DMS79 treated with DMSO at 0.1 percent for 48 hours (cell line): ENCODE results near the gene KCNK7.

Experiments used
- DNase-seq: peaks from one replicate; lab custom pipeline; 2025; lab: John Stamatoyannopoulos, UW

KCNK7 gene

DNA sequence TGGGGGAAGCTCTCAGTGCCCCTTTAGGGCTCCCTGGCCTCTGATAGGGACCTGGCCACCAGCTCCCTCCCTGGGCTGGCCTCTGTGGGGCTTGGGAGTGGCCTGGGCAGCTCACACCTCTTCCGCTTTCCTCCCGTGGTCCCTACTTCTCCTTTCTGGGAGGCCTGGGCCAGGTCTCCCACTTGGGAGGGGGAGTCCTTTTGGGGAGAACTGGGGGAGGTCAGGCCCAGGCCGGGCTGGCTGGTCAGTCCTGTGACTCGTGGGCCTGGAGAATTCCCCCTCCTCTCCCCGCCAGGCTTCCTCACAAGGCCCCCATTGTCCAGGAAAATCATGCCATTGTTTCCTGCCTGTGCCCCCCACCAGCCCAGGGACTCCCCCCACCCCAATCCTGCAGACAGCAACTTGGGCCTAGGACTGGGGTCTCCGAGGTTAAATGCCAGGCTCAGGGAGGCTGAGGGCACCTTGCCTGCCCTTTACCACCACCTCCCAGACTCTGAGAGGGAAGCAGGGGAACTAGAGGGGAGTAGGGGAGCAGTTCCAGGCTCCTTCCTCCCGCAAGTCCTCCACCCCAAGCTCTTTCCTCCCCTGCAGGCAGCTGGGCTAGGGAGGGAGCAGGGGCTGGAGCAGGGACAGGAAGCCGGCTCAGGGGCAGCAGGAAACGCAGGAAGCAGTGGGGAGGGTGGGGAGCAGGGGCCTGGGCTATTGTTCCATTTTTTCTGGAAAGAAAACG, 15.6 kb upstream of the KCNK7 start:
- DNase-seq, result no peak

DNA sequence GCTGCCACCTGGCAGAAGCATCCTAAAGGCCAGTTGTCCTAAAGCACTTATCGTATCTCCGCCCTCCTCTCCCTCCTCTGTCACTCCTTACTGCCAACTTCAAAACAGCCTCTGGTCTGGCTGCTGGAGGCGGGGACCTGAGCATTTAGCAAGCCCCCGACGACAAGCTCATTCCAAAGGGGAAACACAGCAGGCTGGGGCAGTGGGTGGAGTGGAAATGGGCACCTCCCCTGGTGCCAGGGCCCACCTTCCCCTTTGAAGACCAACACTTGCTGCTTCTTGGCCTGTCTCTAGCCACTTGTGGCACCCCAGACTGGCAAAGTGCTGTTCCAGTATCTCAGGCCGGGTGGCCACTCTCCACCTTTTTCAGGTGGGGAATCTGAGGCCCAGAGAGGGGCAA, 14.8 kb upstream of the KCNK7 start:
- no peak for DNase-seq

DNA sequence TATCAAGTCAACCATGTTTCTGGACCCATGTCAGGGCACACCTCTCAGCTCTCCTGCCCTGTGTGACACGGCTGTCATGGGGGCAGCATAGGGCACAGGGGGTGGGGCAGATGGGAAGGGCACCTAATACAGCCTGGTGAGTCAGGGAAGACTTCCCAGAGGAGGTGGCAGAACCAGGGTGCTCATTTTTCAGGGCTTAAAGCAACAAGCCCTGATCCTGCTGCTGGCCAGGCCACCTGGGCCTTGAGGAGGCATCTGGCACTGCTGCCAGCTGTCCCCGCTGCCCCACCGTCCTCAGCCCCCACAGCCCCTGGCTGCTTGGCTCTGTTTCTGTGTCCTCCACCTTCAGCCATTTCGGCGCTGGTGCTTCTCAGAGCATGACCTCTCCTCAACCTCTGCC, 14.1 kb upstream of the KCNK7 start:
- no peak for DNase-seq

DNA sequence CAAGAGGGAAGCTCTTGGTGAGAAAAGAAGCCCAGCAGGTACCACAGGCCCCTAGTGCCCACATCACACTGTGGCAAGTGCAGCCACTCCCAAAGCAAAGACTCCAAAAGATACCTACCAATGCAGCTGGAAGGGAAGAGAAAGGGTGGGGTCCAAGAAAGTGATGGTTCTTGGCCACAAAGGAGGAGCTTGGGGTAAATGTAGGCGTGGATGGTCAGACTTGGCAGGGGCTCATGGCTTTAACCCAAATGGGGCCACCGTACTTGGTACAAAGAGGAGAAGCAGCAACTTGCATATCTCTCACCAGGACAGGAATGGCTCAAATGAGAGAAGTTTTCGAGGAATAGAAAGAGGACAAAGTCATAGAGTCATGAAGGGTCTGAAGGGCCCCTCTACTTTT, 13.6 kb upstream of the KCNK7 start:
- no peak for DNase-seq

DNA sequence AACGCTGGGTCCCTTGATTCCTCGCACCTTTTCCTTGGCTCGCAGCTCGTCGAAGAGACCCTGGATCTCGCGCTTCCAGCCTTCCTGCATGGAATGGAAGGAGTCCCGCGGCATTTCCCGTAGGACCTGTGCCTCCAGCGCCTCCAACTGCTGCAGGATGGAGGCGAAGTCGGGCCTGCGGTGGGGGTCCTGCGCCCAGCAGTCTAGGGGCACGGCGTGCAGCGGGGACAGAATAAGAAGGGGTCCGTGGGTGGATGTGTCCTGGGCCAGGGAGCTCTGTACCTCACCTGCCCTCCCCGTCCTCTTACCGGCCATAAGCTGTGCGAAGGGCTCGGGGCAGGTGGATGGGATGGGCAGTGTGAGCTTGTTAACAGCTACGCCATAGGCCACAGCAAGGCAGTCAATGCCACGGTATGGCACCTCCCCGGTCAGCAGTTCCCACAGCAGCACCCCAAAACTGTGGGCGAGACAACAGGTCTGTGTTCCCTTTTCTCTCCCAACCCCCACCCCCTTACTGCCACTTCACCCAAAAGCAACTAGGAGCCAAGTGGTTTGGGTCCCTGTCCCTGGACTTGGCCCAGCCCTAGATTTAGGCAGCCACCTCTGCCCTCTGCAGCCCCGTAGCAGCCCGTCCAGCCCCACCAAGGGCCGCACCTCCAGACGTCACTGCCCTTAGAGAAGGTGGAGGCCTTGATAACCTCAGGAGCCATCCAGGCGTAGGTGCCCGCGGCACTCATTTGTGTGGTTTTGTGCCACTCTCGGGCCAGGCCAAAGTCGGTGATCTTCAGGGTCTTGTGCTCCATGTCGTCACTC, 12.2 kb upstream of the KCNK7 start:
- no peak for DNase-seq

DNA sequence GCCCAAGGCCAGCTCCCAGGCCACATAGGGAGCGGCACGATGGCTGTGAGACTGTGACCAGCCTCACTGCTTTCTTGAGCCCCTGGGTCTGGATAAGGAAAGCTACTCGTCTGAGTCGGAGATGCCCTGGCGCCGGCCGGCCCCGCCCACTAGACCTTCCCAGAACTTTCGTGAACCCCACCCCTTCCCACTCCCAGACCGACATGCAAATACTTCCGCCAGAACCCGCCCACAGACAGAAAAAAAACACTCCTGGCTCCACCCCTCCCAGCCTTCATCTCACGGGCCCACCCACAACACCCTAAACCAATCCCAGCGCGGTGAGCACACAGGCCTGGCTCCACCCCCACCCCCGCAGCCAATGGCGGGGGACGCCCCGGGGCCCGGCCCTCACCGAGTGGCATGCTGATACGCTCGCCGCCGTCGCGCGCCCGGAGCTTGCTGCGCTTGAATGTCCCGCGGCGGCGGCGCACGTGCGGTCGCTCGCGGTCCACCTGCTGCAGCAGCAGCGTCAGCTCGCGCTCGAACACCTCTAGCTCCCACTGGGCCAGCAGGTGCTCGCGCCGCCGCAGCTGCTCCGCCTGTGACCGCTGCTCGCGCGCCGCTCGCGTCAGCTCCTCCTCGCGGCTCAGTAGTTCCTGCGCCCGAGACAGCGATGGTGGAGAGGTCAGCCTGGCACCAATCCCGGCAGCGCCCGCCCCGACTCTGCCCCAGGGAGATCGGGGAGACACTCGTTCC, 11.4 kb upstream of the KCNK7 start:
- no peak for DNase-seq

DNA sequence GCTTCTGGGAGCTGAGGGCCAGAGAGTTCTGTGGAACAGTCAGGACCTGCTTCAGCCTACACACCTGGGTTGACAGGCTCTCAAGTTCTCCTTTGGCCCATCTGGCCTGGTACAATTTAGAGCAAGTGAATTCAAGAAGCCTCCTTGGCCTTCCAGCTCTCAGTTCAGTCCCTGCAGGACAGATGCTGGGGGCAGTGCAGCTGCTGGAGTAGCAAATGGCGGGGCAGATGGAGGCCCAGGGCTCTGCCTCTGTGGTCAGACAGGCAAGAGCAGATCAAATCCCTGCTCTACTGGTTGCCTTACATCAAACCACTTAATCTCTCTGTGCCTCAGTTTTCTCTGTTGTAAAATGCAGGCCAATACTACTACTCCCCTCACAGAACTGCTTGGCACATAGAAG, 8.7 kb upstream of the KCNK7 start:
- DNase-seq, result no peak

DNA sequence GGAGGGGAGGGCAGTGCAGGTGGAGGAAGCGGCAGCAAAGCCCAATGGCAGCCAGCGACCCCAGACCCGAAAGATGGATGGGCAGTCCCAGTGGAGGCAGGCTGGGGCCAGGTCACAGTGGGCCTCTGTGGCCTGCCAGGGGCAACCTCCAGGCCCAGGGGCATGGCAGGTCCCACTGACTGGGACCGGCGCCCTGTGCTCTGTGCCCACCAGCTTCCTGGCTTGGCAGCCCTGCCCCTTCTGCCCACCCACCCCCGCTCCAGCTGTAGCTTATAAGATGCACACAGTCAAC, 4.3 kb upstream of the KCNK7 start:
- no peak for DNase-seq

DNA sequence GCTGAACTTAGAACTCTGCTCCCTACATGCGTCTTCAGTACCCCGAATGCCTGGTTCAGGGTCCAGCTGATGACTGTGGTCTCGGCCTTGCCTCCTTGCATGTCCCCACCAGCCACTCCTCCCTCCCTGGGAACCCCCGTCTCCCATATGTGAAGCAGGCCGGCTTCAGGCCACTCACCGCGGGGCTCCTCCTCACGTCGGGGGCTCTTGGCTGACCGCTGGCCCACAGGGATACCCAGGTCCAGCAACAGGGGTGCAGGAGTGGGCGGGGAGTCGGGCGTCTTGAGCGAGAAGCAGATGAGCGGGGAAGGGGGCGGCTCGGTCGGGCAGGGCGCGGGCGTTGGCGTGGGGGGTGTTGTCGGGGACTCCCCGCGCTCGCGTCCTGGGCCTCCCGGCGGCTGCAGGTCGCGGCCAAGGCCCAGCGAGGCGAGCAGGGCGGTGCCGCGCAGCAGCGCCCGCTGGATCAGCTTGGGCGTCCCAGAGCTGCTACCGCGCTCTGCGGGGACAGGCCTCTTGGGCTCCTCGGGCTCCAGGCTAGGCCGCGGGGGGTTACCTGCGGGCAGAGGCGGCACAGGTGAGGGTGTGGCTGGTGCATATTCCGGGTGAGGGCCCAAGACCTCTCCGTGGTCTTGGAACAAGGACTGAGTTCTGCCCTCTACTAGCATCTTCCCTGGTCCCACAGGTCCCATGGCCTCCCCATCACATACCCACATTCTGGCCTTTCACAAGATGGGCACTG, 3.8 kb upstream of the KCNK7 start:
- DNase-seq, result no peak

DNA sequence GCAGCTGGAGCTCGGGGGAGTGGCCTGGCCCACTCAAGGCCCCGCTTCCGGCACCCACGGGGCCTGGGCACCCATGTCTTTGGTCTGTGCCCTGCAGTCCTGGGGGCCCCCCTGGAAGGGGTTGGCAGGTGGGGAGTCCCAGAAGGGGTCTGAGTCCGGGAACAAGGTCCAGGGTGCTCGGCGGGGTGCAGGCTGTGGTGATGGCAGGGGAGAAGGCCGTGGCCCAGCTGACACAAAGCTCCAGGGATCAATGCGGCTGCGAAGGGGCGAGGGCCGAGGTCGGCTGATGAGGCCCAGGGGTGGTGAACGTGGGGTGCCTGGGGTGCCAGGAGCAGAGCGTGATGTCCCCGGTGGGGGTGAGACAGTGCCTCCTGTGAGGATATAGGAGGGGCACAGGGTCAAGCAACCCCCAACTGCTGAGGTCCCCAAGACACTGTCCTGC, 2.7 kb upstream of the KCNK7 start:
- no peak for DNase-seq

DNA sequence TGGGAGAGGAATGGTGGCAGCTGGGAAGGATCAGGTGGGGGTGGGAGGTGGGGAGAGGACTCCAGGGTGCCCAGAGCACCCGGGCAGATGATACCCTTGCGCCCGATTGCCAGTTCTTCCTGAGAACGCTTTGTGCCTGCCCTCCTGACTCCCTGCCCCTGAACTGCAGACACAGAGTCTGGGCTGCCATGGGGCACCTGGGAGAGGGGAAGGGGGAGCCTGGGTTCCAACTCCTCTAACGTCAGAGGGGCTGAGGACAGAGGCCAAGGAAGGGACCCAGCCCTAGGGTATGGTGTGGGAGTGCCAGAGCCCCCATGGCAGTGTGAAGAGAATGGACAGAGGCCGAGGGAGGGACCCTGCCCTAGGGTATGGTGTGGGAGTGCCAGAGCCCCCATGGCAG, 920 bp upstream of the KCNK7 start:
- no peak for DNase-seq

DNA sequence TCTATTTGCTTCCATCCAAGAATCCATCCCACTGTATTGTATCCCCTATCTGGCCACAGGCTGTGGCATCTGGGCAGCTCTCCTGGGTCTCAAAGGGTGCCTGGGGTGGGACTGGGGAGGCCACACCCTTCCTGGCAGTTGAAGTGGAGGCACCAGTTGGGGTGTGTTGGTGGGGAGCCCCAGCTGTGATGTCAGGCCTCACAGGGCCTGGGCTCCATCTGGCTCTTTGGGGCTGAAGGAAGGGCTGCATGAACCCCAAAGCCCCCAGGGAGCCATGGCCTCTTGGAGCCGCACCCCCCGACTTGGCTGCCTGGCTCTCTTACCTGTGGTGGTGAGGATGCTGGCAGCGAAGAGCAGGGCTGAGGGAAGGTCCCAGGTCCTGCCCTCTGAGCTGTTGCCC, 469 bp downstream of the KCNK7 start:
- DNase-seq, result no peak

DNA sequence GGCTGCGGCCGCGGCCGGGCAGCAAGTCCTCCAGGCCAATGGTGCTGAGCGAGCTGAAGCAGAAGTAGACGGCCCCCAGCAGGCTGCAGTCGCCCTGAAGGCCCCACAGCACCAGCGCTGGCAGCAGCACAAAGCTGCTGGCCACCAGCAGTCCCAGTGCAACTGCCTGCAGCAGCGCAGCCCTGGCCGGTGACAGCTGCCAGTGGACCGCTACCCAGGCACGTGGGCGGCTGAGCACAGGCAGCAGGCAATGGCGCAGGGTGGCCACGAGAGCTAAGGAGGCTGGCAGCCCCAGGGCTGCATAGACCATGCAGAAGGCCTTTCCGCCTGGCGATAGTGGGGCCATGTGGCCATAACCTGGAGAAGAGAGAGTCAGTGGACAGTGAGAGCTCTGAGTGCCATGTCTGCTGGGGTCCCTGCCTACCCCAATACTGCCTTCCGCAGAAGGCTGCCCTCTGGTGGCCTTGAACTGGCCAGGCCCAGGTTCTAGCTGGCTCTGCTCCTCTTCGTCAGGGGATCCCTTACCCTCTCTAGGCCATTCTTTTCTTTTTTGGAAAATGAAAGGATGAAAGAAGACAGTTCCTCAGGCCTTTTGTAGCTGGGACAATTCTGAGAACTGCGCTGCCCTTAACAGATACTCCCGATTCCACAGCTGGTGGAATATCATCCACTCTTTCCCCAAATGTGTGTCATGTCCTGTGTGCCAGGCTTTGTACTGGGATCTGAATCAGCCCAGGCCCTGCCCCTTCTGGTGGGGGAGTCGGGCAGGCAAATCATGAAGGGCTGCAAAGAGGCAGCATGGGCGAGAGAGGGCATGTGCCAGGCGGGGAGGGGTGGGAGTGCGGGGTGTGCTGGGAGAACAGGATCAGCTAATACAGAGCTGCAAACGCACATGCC, 1.8 kb downstream of the KCNK7 start:
- peak; percentile 42 for DNase-seq

DNA sequence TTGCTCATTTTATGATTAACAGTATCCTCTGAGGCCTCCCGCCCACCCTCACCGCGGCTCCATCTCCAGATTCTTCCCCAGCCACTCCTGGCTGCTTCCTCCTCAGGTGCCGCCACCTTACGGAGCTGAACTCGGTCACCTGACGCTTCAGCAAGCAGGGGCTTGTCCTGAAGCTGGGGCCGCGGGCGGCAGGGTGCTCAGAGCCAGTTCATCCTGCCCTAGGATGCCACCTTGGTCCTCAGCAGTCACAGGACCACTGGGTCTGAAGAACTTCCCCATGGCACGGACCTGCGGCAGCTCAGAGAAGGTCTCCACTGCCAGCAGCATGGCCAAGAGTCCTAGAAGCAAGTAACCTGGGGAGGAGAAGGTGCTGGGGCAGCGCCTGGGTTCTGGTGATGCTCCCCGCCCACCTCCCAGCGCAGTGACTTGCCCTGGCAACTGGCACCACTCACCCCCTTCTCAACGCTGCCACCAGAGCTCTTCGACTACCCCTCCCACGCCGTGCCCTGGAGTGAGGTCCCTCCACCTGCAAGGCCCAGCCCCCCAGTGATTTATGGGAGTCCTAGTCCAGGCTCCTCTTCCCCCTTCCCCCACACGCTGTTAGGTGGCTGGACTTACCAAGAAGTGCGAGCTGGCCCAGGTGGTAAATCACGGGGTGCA, 2.6 kb downstream of the KCNK7 start:
- DNase-seq, result peak; percentile 83

DNA sequence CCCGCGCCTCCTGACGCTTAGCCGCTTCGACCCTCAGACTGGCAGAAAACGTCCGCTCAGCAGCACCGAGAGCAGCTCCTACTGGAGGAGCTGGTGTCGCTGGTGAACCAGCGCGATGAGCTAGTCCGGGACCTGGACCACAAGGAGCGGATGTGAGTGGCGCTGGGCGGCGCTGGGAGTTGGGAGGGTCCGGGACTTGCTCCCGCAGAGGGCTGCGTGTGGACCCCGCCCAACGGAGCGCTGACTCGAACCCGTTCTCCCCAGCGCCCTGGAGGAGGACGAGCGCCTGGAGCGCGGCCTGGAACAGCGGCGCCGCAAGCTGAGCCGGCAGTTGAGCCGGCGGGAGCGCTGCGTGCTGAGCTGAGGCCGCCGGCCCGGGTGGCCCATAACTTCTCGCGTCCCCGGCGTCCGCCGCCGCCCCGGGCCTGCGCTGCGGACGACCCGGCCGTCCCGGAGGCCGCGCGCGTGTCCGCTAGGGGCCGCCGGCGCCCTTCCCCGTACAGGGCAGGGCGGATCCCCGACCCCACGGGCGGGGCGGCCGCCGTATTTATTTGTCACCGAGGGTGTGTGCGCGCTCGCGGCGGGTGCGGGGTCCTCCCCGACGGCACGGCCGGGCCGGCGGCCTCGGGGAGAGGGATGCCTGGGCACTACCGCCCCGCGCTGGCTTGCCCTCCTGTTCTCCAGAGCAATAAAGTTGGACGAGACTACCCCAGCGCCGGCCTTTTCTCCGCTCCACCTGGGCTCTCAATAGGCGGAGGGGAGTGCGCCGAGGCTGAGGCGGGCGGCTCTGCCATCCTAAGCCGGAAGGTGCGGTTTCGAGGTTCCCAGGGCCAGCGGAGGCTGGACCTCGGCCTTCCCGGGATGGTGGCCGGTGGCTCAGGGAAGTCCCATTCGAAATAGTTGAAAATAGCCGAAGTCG, 3.4 kb downstream of the KCNK7 start:
- DNase-seq, result no peak

DNA sequence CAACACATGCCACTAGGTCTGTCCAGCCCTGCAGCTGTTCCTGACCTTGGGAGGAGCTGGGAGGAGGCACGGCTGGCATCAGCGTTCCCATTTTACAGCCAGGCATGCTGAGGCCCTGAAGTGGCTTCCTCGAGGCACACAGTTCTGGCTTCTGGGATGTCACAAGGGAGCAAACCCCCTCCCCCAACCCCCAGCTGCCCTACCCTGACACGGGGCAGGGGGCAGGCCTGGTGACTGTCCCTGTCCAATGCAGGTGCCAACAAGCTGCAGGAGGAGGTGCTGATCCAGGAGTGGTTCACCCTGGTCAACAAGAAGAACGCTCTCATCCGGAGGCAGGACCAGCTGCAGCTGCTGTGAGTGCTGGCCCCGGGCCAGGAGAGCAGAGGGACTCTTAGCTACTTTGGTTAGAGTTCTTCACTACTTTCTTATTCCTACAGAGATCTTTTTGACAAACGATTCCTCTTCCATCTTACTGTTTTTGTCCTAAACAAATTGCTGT, 5.3 kb downstream of the KCNK7 start:
- peak; percentile 88 for DNase-seq

DNA sequence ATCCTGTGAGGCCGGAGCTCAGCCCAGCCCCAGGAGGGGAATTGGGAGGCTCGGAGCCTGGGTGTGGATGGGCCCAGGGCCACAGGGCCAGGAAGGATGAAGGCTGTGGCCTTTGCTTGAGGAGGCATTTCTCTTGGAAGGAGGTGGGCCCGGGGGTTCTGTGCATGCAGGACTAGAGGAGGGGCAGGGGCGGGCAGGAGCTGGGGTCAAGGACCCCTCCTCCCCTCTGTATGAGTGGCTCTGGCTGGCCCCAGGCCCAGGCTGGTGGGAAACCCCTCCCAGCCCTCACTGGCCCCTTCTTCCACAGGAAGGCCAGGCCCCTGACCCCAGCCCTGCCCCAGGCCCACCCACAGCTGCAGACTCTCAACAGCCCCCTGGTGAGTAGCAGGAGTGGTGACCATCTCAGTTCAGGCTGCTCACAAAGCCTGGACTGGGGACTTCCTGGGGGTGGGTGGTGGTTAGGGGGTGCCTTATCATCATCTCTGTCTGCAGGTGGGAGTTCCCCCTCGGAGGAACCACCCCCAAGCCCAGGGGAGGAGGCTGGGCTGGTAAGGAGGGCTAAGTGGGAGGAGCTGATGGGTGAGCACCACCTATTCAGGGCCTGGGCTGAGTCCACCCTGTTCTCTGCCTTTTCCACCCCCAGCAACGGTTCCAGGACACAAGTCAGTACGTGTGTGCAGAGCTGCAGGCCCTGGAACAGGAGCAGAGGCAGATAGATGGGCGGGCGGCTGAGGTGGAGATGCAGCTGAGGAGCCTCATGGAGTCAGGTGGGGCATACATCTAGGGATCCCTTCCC, 6.0 kb downstream of the KCNK7 start:
- no peak for DNase-seq

DNA sequence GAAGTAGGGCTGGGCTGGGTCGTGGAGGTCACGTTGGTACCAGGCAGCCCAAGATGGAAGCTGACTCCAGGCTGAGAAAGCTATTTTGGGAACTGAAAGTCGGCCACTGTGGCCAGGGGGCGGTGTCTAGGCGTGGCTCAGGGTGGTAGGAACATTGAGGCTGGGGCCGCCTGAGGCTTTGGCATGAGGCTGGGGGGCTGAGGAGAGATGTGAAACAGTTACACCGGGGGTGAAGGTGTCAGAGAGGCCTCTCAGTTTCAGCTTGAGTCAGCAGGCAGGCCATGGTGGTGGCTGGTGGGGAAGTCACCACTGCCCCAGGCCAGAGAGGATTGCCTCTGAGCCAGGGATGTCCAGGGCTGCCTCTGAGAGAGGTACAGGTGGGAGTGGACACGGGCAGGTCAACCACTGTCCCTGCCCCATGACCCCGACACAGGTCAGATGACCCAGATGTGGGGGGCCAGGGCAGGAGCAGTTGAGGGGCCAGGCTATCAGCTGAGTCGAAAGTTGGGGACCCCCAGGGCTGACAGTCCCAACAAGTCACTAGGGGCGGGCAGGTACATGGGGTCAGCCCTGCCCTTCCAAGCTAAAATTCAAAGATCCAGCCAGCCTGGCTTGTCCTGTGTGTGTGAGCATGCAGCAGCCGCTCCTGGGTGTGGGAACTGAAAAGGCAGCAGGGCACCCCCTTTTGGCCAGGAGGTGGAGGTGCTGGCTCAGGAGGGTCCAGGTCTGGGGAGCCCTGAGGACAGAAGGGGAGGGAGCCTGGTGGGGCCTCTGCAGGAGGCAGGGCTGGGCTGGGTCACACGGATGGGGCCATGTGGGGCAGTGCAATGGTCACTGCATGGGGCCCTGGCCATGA, 7.2 kb downstream of the KCNK7 start:
- no peak for DNase-seq
